ENCODE data around the gene FNIP1.
"Not testable (repeated sequence)": the region's sequence is repeated elsewhere in the genome, so short reads cannot be mapped to it uniquely, and the experiment has no call there.

The FNIP1 gene

DNA sequence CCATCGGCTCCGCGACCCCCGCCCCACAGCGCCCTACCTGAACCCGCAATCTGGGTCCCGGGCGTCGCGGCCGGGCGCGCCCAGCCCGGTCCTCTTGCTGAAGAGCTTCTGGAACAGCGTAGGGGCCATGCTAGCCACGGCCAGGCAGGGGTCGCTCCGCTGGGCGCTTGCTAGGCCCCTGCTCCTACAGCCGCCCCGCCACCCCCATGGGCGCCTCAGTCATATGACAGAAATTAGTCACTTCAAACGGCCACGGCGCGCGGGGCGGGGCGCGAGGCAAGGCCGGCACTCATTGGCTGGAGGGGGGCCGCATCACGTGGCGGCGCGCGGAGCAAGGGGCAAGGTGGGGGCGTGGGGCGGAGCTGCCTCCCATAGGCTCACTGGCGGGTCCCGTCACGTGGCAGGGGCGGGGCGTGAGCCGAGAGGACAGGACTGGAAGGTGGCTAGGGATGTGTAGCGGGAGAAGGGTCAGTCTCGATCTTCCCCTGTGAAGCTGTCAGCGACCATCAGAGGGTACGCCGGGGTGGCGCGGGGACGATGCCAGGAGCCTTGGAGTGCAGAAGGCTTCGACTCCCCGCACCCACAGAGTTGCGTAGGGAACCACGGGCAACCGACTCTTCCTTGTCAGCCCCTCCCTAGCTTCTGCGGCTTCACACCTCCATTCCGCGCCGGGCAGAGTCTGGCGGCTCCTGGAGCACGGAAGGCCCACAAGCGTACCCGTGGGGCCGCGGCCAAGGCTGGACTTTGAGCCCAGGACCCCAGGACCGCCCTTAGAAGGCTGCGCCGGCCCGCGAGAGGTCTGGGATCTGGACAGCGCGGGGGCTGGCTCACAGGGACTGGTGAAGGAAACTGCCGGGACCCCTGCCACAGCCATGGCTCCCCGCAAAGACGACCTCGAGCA, at the start of gene FNIP1:
FNIP1 (minus strand) TSS at position 225 of the 901 bp plus-strand sequence; CDS start at position 129, 96 bp downstream.
- peak; percentile 96 to 98 for DNase-seq (ENCODE audit: low read depth in 1 of 2, low spot score in 1 of 2)

DNA sequence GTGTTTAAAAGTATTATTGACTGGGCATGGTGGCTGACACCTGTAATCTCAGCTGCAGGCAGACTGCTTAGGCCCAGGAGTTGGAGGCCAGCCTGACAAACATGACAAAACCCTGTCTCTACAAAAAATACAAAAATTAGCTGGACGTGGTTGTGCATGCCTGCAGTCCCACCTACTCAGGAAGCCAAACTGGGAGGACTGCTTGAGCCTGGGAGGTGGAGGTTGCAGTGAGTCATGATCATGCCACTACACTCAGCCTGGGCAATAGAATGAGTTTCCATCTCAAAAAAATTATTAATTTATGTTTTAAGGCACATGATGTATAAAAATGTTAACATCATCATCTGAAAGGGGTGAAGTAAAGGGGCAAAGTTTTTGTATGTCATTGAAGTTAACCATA, 49.7 kb upstream of the FNIP1 start:
- DNase-seq (ENCODE audit: low read depth in 1 of 2, low spot score in 1 of 2), result no peak

DNA sequence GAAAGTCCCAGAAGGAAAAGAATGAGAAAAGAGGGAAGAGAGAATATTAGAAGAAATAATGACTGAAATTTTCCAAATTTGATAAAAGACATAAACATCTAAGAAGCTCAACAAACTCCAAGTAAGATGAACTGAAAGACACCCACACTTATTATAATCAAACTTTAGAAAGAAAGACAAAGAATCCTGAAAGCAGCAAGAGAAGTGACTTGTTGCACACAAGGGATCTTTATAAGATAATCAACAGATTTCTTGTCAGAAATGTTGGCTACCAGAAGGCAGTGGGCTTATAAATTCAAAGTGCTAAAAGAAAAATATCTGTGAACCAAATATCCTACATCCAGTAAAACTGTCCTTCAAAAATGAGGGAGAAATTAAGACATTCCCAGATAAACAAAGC, 49.0 kb upstream of the FNIP1 start:
- no peak for DNase-seq (ENCODE audit: low read depth in 1 of 2, low spot score in 1 of 2)

DNA sequence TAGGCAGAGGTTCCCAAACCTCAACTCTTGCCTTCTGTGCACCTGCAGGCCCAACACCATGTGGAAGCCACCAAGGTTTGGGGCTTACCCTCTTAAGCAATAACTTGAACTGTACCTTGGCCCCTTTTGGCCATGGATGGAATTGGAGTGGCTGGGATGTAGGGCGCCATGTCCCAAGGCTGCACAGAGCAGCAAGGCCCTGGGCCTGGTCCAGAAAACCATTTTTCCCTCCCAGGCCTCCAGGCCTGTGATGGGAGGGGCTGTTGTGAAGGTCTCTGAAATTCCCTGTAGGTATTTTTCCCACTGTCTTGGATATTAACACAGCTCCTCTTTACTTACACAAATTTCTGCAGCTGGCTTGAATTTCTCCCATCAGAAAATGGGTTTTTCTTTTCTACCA, 46.2 kb upstream of the FNIP1 start:
- DNase-seq (ENCODE audit: low read depth in 1 of 2, low spot score in 1 of 2), result not testable (repeated sequence)

DNA sequence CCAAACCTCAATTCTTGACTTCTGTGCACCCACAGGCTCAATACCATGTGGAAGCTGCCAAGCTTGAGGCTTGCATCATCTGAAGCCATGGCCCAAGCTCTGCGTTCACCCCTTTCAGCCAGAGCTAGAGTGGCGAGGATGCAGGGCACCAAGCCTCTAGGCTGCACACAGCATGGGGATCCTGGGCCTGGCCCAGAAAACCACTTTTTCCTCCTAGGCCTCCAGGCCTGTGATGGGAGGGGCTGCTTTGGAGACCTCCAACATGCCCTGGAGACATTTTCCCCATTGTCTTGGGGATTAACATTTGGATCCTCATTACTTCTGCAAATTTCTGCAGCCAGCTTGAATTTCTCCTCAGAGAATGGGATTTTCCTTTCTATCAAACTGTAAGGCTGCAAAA, 35.9 kb upstream of the FNIP1 start:
- not testable (repeated sequence) for DNase-seq (ENCODE audit: low read depth in 1 of 2, low spot score in 1 of 2)

DNA sequence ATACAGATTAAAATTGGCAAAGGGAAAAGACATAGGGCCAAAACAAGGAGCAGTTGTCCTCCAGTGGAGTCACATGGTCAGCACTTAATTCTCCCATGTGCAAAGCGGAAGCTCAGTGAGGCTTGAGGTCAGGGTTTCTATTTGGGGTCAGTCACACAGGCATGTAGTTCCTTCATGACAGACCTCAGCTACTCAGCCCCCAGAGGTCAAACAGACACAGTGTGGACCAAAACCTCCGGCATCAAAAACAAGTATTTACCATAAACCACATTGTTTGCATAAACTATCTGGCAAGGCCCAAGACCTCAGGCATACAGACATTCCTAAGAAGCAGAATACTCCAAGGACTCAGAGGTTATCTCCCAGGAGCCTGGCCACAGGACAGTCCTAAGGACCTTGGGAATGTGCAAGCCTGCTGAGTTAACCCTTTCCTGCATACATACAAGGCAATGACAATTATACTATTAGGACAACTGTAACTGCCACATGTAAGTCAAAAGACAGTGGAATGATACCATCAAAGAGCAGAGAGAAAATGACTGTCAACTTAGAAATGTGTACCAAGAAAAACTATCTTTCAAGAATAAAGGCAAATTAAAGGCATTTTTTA, 28.7 kb upstream of the FNIP1 start:
- no peak for DNase-seq (ENCODE audit: low read depth in 1 of 2, low spot score in 1 of 2)

DNA sequence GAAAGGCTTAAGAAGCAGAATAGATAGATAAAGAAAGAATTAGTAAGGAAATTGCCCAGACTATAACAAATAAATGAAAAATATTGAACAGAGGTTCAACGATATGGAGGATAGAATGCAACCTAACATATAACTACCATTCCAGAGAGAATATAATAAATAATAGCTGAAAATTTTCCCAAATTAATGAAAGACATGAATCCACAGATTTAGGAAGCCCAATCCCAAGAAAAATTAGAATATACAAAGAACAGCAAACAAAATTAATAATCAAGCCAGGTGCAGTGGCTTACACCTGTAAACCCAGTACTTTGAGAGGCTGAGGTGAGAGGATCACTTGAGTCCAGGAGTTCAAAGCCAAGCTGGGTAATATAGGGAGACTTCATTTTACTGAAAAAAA, 27.8 kb upstream of the FNIP1 start:
- no peak for DNase-seq (ENCODE audit: low read depth in 1 of 2, low spot score in 1 of 2)

DNA sequence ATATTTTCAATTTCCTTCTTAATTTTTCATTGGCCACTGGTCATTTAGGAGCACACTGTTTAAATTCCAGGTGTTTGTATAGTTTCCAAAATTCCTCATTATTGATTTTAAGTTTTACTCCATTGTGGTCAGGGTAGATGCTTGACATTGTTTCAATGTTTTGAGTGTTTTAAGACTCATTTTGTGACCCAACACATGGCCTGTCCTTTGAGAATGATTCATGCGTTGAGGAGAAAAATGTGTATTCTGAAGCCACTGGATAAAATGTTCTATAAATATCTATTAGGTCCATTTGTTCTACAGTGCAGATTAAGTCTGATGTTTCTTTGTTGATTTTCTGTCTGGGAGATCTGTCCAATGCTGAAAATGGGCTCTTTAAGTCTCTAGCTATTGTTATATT, 24.4 kb upstream of the FNIP1 start:
- DNase-seq (ENCODE audit: low read depth in 1 of 2, low spot score in 1 of 2), result no peak

DNA sequence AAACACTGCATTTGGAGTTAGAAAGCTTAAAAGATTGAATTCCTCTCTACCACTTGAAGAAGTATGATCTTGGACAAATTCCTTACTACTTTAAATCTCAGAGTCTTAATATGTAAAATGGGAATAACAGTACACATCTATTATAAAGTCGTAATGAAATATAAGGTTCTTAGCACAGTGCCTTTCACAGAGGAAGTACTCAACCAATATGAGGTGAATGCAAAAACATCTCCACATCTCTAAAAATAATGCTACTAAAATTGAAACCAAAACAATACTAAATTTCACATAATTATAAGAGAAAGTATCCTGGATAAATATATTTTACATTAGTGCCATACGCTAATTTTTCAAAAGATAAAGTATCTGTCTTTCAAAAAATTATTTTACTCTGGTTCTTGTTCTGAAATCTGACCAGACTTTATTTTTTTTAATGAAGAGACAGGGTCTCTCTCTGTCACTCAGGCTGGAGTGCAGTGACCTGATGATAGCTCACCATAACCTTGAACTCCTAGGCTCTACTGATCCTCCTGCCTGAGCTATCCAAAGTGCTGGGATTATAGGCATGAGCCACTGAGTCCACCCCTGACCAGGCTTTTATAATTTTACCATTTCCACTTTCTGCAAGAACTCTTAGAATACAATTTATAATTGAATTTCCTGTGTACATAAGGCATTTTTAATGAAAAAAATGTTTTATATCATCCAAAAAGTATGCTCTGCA, 21.3 kb upstream of the FNIP1 start:
- DNase-seq (ENCODE audit: low read depth in 1 of 2, low spot score in 1 of 2), result no peak

DNA sequence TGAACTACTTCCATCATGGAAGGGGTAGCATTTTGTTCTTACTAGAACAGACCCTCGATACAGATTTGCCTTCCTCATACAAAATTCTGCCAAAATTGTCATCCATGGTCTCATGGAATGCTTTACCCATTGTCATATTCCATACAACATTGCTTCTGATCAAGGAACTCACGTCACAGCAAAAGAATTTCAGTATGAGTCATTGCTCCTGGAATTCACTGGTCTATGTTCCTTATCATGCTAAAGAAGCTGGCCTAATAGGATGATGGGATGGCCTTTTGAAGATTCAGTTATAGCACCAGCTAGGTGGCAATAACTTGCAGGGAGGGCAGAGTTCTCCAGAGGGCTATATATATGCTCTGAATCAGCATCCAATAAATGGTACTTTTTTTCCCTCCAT, 18.2 kb upstream of the FNIP1 start:
- no peak for DNase-seq (ENCODE audit: low read depth in 1 of 2, low spot score in 1 of 2)

DNA sequence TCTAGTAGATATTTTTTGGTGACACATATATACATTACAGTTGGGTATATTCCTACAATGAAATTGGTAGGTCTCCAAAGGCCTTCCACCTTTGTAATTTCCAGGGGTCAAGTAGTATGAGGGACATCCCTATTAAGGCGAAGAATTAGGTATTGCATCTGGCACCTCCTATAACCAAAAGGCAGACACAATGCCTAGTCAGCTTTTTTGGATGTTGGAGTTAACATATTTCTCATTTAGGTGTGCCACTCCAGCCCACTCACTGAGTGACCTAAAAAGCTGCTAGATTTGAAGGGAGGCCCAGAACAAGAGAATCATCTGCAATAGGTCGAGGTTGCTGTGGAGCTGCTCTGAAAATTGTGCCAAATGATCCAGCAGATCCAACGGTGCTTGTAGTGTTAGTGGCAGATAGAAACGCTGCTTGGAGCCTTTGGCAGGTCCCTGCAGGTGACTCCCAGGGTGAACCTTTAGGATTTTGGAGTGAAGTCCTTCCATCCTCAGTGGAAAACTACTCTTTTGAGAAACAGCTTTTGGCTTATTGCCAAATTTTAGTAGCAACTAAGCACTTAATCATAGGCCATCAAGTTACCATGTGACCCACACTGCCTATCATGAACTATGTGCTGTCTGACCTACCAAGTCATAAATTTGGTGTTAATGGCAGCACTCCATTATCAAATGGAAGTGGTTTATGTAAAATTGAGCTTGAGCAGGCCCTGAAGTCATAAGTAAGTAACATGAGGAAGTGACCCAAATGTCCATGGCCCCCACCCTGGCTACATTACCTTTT, 15.7 kb upstream of the FNIP1 start:
- no peak for DNase-seq (ENCODE audit: low read depth in 1 of 2, low spot score in 1 of 2)

DNA sequence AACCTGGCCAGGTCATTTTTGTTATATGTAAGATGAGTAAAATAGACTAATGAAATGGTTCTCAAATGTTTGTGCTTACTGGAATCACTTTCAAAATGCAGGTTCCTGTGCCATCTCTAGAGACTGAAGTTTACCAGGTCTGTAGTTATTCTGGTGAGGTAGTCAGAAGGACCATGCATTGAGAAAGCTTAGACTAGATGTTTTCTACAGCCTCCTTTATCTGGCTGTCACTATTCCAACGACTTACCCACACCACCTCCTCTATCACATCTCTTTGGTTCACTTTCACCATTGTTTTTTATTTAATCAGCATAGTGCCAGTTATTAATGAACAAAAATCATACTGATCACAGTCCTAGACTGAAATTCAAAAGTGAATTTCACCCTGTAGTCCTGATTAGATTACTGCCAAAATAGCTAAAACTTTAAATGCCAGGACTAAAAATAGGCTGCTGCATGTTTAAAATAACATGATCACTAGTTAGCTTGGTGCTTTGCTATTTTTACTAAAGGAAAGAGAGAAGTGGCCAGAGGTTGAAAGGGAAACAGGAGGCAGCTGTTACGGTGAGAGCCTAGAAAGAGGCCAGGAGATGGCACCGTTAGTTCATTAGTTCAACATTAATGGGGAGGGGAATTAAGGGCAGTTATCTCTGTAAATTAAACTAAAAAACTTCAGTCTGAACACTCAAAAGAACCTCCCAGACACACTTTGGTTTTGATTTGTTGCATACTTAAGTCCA, 13.9 kb upstream of the FNIP1 start:
- DNase-seq (ENCODE audit: low read depth in 1 of 2, low spot score in 1 of 2), result no peak

DNA sequence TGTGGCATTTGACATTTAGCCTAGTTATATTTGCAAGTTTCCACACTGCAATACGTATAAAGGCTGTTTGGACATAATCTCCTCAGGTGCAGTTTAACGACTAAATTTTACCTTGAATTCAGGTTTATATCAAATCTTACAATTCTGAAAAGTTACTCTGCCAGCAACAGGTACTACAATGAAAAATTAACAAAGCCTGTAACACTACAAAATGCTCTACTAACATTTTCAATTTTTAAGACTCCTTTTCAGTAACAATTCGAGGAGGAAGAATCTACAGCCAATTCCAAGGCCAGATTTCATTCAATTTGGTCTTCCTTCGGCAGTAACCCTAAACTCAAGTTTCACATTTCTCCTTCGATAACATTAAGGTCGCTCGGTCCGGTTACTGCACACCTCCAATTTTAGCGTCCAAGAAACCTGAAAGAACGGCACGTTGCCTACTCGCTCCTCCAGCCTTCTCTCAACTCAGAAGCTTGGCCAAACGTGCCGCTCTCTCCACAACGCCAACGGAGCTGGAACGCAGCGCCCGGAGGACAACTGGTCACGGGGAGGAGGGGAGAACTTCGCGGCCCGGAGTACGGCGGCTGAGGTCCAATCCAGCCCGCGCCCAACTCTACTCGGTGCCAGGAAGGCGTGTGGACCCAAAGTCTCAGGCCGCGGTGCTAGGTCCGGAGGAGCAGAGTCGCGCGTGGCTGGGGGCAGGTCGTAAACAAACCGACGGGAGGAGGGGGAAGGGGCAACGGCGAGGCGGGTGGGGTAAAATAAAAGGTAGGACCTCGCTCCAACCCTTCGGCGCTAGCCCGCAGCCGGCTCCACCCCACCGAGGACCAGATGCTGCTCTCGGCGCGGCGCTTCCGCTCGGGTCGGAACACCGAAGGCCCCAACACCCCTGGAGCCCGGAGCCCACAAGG, 681 bp downstream of the FNIP1 start:
- DNase-seq (ENCODE audit: low read depth in 1 of 2, low spot score in 1 of 2), result peak in 1 of 2 donors; percentile 22

DNA sequence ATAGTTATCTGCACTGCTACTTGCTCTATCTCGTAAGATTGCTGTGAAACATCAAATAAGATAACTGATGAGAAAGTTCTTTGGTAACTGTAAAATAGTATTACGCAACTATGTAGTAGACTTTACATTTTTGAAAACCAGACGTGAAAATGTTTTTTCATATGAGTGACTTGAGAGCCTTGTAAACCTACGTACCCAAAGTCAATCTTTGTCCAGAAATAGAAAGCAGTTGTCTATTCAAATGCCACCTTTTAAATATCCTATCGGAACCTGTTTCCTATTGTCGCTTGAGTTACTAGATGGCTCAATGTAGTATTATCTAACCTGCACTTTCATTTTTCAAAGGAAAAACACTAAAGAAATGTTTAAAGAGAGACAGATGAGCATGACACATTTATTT, 1.6 kb downstream of the FNIP1 start:
- no peak for DNase-seq (ENCODE audit: low read depth in 1 of 2, low spot score in 1 of 2)

DNA sequence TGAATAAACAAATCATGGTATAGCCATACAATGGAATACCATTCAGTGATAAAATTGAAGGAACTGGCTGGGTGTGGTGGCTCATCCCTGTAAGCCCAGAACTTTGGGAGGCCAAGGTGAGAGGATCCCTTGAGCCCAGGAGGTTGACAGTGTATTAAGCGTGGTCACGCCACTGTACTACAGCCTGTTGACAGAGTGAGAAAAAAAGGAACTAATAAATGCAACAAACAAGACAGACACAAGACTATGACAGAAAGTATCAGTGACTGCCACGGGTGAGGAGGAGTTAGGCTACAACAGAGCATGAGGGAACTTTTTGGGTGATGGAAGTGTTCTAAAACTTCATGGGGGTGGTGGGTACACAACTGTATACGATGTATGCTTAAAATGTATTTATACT, 2.2 kb downstream of the FNIP1 start:
- no peak for DNase-seq (ENCODE audit: low read depth in 1 of 2, low spot score in 1 of 2)

DNA sequence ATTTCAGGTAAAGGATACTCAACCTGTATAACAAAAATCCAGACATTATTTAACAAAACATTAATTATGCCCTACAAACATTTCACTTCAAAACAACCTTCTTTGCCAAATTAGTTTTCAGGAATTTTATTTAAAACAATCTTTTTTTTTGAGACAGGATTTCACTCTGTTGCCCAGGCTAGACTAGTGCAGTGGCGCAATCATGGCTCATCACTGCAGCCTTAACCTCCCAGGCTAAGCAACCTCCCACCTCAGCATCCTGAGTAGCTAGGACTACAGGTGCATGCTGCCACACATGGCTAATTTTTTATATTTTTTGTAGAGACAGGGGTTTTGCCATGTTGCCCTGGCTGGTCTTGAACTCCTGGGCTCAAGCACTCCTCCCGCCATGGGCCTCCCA, 3.9 kb downstream of the FNIP1 start:
- no peak for DNase-seq (ENCODE audit: low read depth in 1 of 2, low spot score in 1 of 2)

DNA sequence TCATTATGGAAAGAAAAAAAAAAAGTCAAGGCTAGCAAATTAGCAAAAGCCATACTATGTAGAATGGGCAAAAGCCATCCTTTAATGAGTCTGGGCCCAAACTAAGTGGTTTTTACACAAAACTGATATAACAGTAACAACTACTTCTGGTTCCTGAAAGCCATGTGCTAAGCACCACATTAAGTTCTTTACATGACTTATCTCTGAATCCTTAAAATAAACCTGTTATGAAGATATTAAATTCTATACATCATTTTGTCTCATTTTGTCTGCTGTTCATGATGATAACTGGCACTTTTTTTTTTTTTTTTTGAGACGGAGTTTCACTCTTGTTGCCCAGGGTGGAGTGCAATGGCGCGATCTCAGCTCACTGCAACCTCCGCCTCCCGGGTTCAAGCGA, 5.0 kb downstream of the FNIP1 start:
- no peak for DNase-seq (ENCODE audit: low read depth in 1 of 2, low spot score in 1 of 2)

DNA sequence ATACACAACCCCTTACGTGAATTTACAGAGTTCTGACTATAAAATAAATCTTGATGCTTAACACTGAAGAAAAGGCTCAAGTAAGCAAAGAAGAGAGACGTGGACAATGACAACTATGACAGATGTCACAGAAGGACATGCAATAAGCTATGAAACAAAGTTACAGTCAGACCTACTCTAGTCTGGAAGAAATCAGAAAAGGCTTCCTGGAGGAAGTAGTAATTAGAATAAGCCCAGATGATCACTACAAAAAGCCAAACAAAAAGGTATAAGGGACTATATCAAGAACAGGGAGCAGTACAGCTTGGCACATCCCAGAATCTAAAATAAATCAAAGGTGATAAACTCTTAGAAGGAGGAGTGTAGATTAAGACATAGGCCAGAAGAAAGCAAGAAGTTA, 6.3 kb downstream of the FNIP1 start:
- no peak for DNase-seq (ENCODE audit: low read depth in 1 of 2, low spot score in 1 of 2)

DNA sequence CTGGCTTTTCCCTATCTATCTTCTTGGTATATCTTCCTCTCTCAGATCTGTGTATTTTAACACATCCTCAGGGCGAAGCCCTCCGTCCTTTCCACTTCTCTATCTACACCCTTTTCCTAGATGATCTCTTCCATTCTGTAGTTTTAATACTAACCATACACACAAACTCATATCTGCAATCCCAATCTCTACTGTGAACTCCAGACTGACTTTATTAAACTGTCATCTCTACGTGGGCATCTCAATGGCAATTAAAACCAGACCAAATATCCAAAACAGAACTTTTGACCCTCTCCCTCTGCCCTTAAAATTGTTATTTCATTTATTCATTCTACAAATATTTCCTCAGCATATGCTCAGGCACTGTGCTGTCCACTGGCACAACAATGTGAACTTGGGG, 7.1 kb downstream of the FNIP1 start:
- DNase-seq (ENCODE audit: low read depth in 1 of 2, low spot score in 1 of 2), result no peak

DNA sequence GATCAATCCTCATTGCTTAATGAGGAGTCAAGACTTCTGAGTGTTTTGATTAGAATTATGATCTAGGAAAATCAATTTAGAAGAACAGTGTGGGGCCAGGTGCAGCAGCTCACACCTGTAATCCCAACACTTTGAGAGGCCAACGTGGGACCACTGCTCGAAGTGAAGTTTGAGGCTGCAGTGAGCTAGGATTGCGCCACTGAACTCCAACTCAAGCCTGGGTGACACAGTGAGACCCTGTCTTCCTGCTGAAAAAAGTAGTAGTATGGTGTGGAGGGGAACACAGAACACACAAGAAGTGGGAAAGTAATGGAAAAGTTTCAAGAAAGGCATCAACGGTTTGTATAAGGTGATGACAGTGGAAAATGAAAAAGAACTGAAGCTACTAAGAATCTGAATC, 9.1 kb downstream of the FNIP1 start:
- no peak for DNase-seq (ENCODE audit: low read depth in 1 of 2, low spot score in 1 of 2)
